IMR-90 (cell line): ENCODE results near the gene CASK. TPM values are rescaled to one million over a fixed set of nuclear protein-coding genes. Genes with fewer than 3 reads are reported as not detected.

Experiments
- ATAC-seq: fragments of 200-7000 bp; cut with Tn5 transposase; 2 replicates; pipeline ENCODE4 v1.9.1; 2020; ENCODE audit warnings: low read depth, mild to moderate bottlenecking, moderate library complexity
- BruUV-seq: library from RNA; stranded (reverse); fragments of 400-500 nt; replicated peaks from 2 replicates; lab custom pipeline; 2021; lab: Mats Ljungman, UMichigan
- CTCF ChIA-PET: fragments of 300-600 bp; formaldehyde crosslinking; extraction: SDS; loops from one replicate; lab custom pipeline; 2021; ENCODE audit warnings: antibody characterized with exemption; lab: Yijun Ruan, JAX
- POLR2A ChIA-PET: fragments of 300-600 bp; sonication (Branson Sonifier 250); formaldehyde crosslinking; loops from one replicate; lab custom pipeline; 2022; ENCODE audit warnings: antibody characterized with exemption; ENCODE audit not compliant: unreplicated experiment; lab: Charles Lee
- DNase-seq: peaks from one replicate; pipeline ENCODE4 v3.0.0; 2013
- H2AFZ ChIP-seq: replicated peaks from 2 replicates; pipeline ENCODE3; 2013; ENCODE audit warnings: low read length, mild to moderate bottlenecking; ENCODE audit not compliant: poor library complexity
- H2AK5ac ChIP-seq: 2 replicates; pipeline ENCODE4 v1.6.1; 2013; ENCODE audit warnings: low read depth, low read length, inconsistent platforms
- H2AK9ac ChIP-seq: replicated peaks from 2 replicates; pipeline ENCODE3; 2013; ENCODE audit warnings: mild to moderate bottlenecking, low read depth, low read length, moderate library complexity; ENCODE audit not compliant: poor library complexity
- H2BK120ac ChIP-seq: 2 replicates; pipeline ENCODE4 v1.6.1; 2013; ENCODE audit warnings: low read depth, low read length, inconsistent platforms
- H2BK15ac ChIP-seq: 3 replicates; pipeline ENCODE4 v1.6.1; 2013; ENCODE audit warnings: low read depth, low read length, inconsistent platforms
- H2BK20ac ChIP-seq: 2 replicates; pipeline ENCODE4 v1.6.1; 2013; ENCODE audit warnings: low read depth, mild to moderate bottlenecking, inconsistent platforms, low read length, moderate library complexity
- H2BK5ac ChIP-seq: 2 replicates; pipeline ENCODE4 v1.6.1; 2013; ENCODE audit warnings: mild to moderate bottlenecking, low read depth, low read length, inconsistent platforms; ENCODE audit not compliant: poor library complexity, severe bottlenecking
- H3K14ac ChIP-seq: replicated peaks from 2 replicates; pipeline ENCODE4 v1.6.1; 2013; ENCODE audit warnings: low read depth, low read length, inconsistent platforms
- H3K18ac ChIP-seq: 2 replicates; pipeline ENCODE4 v1.6.1; 2013; ENCODE audit warnings: low read depth, low read length, control low read depth
- H3K23ac ChIP-seq: 2 replicates; pipeline ENCODE4 v1.6.1; 2013; ENCODE audit warnings: low read depth, low read length, inconsistent platforms
- H3K27ac ChIP-seq: 2 replicates; pipeline ENCODE4 v1.5.1; 2013; ENCODE audit warnings: mild to moderate bottlenecking, control low read depth, low read length; ENCODE audit not compliant: insufficient read depth
- H3K27me3 ChIP-seq: 2 replicates; pipeline ENCODE4 v1.6.1; 2013; ENCODE audit warnings: low read length; ENCODE audit not compliant: control insufficient read depth, insufficient read depth
- H3K36me3 ChIP-seq: 2 replicates; pipeline ENCODE4 v1.6.1; 2013; ENCODE audit warnings: low read length, mixed read lengths; ENCODE audit not compliant: control insufficient read depth, insufficient read depth
- H3K4ac ChIP-seq: 2 replicates; pipeline ENCODE4 v1.6.1; 2013; ENCODE audit warnings: low read depth, low read length, inconsistent platforms
- H3K4me1 ChIP-seq: 2 replicates; pipeline ENCODE4 v1.6.1; 2013; ENCODE audit warnings: low read length, mixed read lengths; ENCODE audit not compliant: control insufficient read depth, insufficient read depth
- H3K4me2 ChIP-seq: 2 replicates; pipeline ENCODE4 v1.6.1; 2013; ENCODE audit warnings: low read depth, mild to moderate bottlenecking, control low read depth, low read length, moderate library complexity
- H3K4me3 ChIP-seq: 2 replicates; pipeline ENCODE4 v1.5.1; 2013; ENCODE audit warnings: low read depth, mild to moderate bottlenecking, control low read depth, low read length, moderate library complexity; ENCODE audit not compliant: insufficient read depth
- H3K56ac ChIP-seq: 2 replicates; pipeline ENCODE4 v1.6.1; 2013; ENCODE audit warnings: low read length, inconsistent platforms; ENCODE audit not compliant: insufficient read depth; ENCODE audit errors: extremely low read depth
- H3K79me1 ChIP-seq, 2 experiments: 2 replicates each; pipeline ENCODE4 v1.6.1; 2013; ENCODE audit warnings: low read length in 2 of 2, inconsistent platforms in 1 of 2, low read depth in 1 of 2
- H3K9ac ChIP-seq: 2 replicates; pipeline ENCODE4 v1.6.1; 2013; ENCODE audit warnings: low read depth, low read length, control low read depth
- H3K9me1 ChIP-seq: 2 replicates; pipeline ENCODE4 v1.6.1; 2013; ENCODE audit warnings: low read length, inconsistent platforms; ENCODE audit not compliant: insufficient read depth
- H3K9me3 ChIP-seq: 2 replicates; pipeline ENCODE4 v1.6.1; 2013; ENCODE audit warnings: low read length; ENCODE audit not compliant: control insufficient read depth, insufficient read depth
- H4K20me1 ChIP-seq: 2 replicates; pipeline ENCODE4 v1.6.1; 2013; ENCODE audit warnings: low read length, inconsistent platforms; ENCODE audit not compliant: insufficient read depth
- H4K5ac ChIP-seq: 2 replicates; pipeline ENCODE4 v1.6.1; 2013; ENCODE audit warnings: mild to moderate bottlenecking, low read depth, low read length, control low read depth
- H4K8ac ChIP-seq, 2 experiments: 2 replicates each; pipeline ENCODE4 v1.6.1; 2013; ENCODE audit warnings: low read depth in 2 of 2, low read length in 2 of 2, control low read depth in 1 of 2, inconsistent platforms in 1 of 2
- H4K91ac ChIP-seq: 2 replicates; pipeline ENCODE4 v1.6.1; 2013; ENCODE audit warnings: low read depth, low read length, inconsistent platforms; ENCODE audit not compliant: insufficient read depth
- BHLHE40 ChIP-seq: fragments of 150-350 bp; IDR thresholded peaks from 2 replicates; pipeline ENCODE4 v1.6.1; 2016; ENCODE audit warnings: mild to moderate bottlenecking, low read depth, low read length
- CEBPB ChIP-seq: IDR thresholded peaks from 2 replicates; pipeline ENCODE4 v1.6.1; 2012; ENCODE audit warnings: low read depth, low read length, improper control_type of control experiment
- CHD1 ChIP-seq: IDR thresholded peaks from 2 replicates; pipeline ENCODE4 v1.6.1; 2012; ENCODE audit warnings: low read depth, low read length, improper control_type of control experiment
- FOS ChIP-seq: fragments of 150-350 bp; IDR thresholded peaks from 2 replicates; pipeline ENCODE4 v1.6.1; 2016; ENCODE audit warnings: low read depth, low read length
- MAFK ChIP-seq: IDR thresholded peaks from 2 replicates; pipeline ENCODE4 v1.6.1; 2012; ENCODE audit warnings: low read depth, low read length, improper control_type of control experiment
- MXI1 ChIP-seq: IDR thresholded peaks from 2 replicates; pipeline ENCODE4 v1.6.1; 2012; ENCODE audit warnings: low read depth, mild to moderate bottlenecking, low read length, moderate library complexity, borderline replicate concordance
- NFE2L2 ChIP-seq: fragments of 150-350 bp; IDR thresholded peaks from 2 replicates; pipeline ENCODE4 v1.6.1; 2016; ENCODE audit warnings: low read depth, mild to moderate bottlenecking, low read length
- POLR2A ChIP-seq: IDR thresholded peaks from 2 replicates; pipeline ENCODE4 v1.6.1; 2012; ENCODE audit warnings: mild to moderate bottlenecking, low read depth, low read length
- RAD21 ChIP-seq: IDR thresholded peaks from 2 replicates; pipeline ENCODE4 v1.6.1; 2012; ENCODE audit warnings: low read length, improper control_type of control experiment
- RCOR1 ChIP-seq: IDR thresholded peaks from 2 replicates; pipeline ENCODE4 v1.6.1; 2012; ENCODE audit warnings: mild to moderate bottlenecking, low read length, improper control_type of control experiment; ENCODE audit not compliant: insufficient replicate concordance
- RFX5 ChIP-seq: IDR thresholded peaks from 2 replicates; pipeline ENCODE4 v1.8.0; 2012; ENCODE audit warnings: low read depth, mild to moderate bottlenecking, low read length, moderate library complexity
- SMC3 ChIP-seq: fragments of 150-350 bp; IDR thresholded peaks from 2 replicates; pipeline ENCODE4 v1.6.1; 2016; ENCODE audit warnings: low read depth, mild to moderate bottlenecking, antibody characterized with exemption, low read length, moderate library complexity
- WGBS, 2 experiments: methylation state at CpG; one replicate each; pipeline versions ENCODE4 v1.1.5 to v1.1.7; 2013; ENCODE audit warnings: missing lambda C conversion rate in 2 of 2; ENCODE audit not compliant: insufficient read length in 1 of 2; ENCODE audit errors: extremely low coverage in 2 of 2; 5-methylcytosine and 5-hydroxymethylcytosine counted together
- dilution Hi-C: fragments of 300-500 bp; cut with HindIII; formaldehyde crosslinking; loops from one replicate; pipeline ENCODE4 v1.14.3; 2018; ENCODE audit warnings: low sequenced_read_pairs; ENCODE audit not compliant: unreplicated experiment
- in situ Hi-C: fragments of 300-500 bp; cut with MboI; formaldehyde crosslinking; loops from 3 replicates; pipeline ENCODE4 v1.14.3; 2019; ENCODE audit warnings: low sequenced_read_pairs, inconsistent platforms, mixed read lengths
- intact Hi-C: fragments of 100-400 bp; cut with micrococcal nuclease; formaldehyde crosslinking; loops from 2 replicates; pipeline ENCODE4 v1.10.0; 2022
- polyA plus RNA-seq, 3 experiments: library from polyadenylated mRNA; depleted of rRNA; stranded (reverse); fragments of >200 nt; gene quantifications; 2 replicates each; pipeline ENCODE4 v1.2.3, GENCODE V29; 2012; ENCODE audit warnings: low replicate concordance in 1 of 3
- total RNA-seq: library from RNA; depleted of rRNA; stranded (reverse); fragments of >200 nt; gene quantifications from 2 replicates; pipeline ENCODE4 v1.2.3, GENCODE V29; 2012
- TF ChIP-seq, protein P1 (sequence below): fragments of 150-350 bp; IDR thresholded peaks from 2 replicates; pipeline ENCODE4 v1.6.1; 2017; ENCODE audit warnings: mild to moderate bottlenecking, antibody characterized with exemption, low read length, low read depth
- TF ChIP-seq, protein P2 (sequence below): fragments of 150-350 bp; IDR thresholded peaks from 2 replicates; pipeline ENCODE4 v1.6.1; 2016; ENCODE audit warnings: low read depth, mild to moderate bottlenecking, low read length, moderate library complexity, borderline replicate concordance
- TF ChIP-seq, protein P3 (sequence below): conservative IDR thresholded peaks from 2 replicates; pipeline ENCODE4 v1.5.1; 2012; ENCODE audit warnings: mild to moderate bottlenecking, low read depth, low read length, improper control_type of control experiment

CASK gene
- total and polyA plus RNA-seq, 2 of the 4 experiments (the other 2 are of a cell fraction) = 9.4 to 17.7 TPM

DNA sequence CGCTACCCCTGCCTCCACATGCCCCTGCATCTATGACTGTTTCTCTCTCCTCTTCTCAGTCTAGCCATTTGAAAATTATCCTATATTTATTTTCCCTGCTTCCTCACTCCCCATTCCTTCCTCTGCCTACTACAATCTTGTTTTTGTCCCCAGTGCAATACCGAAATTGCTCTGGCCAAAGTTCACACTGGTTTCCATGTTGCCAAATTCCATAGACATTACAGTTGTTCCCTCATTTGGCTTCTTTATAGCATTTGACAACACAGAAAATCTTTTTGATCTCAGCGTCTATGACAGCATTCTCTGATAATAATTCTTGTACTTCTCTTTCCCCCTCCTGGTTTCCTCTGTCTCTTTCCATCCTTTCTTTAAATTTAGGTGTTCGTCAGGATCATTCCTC, 100.0 kb downstream of the CASK start:
- in situ Hi-C loops = no loop called here
- Histone ChIP-seq H4K8ac (no peak overlapping the region), H2AFZ (no peak overlapping the region), H4K20me1 (0 out of 2 replicates have a peak, but pooled peaks cover 5% of the 10 kb centered on the region), H3K9me1 (no peaks in the 10 kb centered on the region; the same call in 1 of the 2 replicates), H2BK20ac (no peak overlapping the region), H3K4me3 (no peak overlapping the region), H3K14ac (no peak overlapping the region), H3K23ac (no peak overlapping the region), H4K91ac (no peak overlapping the region), H3K4me1 (peaks cover 2% of the 10 kb centered on the region; the same call in 1 of the 2 replicates), H3K18ac (no peak overlapping the region), H3K4ac (no peak overlapping the region), H3K56ac (no peak overlapping the region), H2AK5ac (no peak overlapping the region), H3K4me2 (no peak overlapping the region), H3K9me3 (no peaks in the 10 kb centered on the region), H3K9ac (no peak overlapping the region), H2AK9ac (no peak overlapping the region), H3K27me3 (no peaks in the 10 kb centered on the region), H2BK120ac (no peak overlapping the region), H3K27ac (no peak overlapping the region), H3K36me3 (no peaks in the 10 kb centered on the region), H4K5ac (no peak overlapping the region), H3K79me1 (peaks cover 3 to 8% of the 10 kb centered on the region in 2 experiments; a peak in 1 of 4 replicates), H2BK15ac (no peak overlapping the region), H2BK5ac (no peak overlapping the region)
- WGBS, 2 experiments = 66% methylated on average over 3 of the region's 4 CpGs; no CpG with 5 or more reads in 1 of the 2 experiments
- TF ChIP-seq RAD21 = no peak
- TF ChIP-seq BHLHE40 = no peak
- TF ChIP-seq, protein P1, sequence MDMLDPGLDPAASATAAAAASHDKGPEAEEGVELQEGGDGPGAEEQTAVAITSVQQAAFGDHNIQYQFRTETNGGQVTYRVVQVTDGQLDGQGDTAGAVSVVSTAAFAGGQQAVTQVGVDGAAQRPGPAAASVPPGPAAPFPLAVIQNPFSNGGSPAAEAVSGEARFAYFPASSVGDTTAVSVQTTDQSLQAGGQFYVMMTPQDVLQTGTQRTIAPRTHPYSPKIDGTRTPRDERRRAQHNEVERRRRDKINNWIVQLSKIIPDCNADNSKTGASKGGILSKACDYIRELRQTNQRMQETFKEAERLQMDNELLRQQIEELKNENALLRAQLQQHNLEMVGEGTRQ = no peak
- no peak for TF ChIP-seq POLR2A
- TF ChIP-seq MAFK = no peak
- TF ChIP-seq SMC3 = no peak
- TF ChIP-seq, protein P2, sequence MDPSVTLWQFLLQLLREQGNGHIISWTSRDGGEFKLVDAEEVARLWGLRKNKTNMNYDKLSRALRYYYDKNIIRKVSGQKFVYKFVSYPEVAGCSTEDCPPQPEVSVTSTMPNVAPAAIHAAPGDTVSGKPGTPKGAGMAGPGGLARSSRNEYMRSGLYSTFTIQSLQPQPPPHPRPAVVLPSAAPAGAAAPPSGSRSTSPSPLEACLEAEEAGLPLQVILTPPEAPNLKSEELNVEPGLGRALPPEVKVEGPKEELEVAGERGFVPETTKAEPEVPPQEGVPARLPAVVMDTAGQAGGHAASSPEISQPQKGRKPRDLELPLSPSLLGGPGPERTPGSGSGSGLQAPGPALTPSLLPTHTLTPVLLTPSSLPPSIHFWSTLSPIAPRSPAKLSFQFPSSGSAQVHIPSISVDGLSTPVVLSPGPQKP = no peak
- no peak for TF ChIP-seq RCOR1
- TF ChIP-seq CHD1 = no peak
- TF ChIP-seq, protein P3, sequence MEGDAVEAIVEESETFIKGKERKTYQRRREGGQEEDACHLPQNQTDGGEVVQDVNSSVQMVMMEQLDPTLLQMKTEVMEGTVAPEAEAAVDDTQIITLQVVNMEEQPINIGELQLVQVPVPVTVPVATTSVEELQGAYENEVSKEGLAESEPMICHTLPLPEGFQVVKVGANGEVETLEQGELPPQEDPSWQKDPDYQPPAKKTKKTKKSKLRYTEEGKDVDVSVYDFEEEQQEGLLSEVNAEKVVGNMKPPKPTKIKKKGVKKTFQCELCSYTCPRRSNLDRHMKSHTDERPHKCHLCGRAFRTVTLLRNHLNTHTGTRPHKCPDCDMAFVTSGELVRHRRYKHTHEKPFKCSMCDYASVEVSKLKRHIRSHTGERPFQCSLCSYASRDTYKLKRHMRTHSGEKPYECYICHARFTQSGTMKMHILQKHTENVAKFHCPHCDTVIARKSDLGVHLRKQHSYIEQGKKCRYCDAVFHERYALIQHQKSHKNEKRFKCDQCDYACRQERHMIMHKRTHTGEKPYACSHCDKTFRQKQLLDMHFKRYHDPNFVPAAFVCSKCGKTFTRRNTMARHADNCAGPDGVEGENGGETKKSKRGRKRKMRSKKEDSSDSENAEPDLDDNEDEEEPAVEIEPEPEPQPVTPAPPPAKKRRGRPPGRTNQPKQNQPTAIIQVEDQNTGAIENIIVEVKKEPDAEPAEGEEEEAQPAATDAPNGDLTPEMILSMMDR = no peak
- TF ChIP-seq FOS = no peak
- TF ChIP-seq RFX5 = no peak
- no peak for TF ChIP-seq NFE2L2
- TF ChIP-seq MXI1 = no peak
- no peak for TF ChIP-seq CEBPB
- intact Hi-C loops = no loop called here
- no TSS peak for BruUV-seq
- POLR2A ChIA-PET = no interaction called here
- dilution Hi-C loops = no loop called here
- CTCF ChIA-PET = no interaction called here
- no peak for ATAC-seq
- DNase-seq = no peak
